HG03025 (cell line): ENCODE data around the gene ABCC3.

Experiments used
- ATAC-seq: cut with Tn5 transposase; IDR thresholded peaks from one replicate; pipeline ENCODE4 v1.9.1; 2021; ENCODE audit warnings: mild to moderate bottlenecking, moderate library complexity; ENCODE audit not compliant: unreplicated experiment, low FRiP score

The ABCC3 gene

DNA sequence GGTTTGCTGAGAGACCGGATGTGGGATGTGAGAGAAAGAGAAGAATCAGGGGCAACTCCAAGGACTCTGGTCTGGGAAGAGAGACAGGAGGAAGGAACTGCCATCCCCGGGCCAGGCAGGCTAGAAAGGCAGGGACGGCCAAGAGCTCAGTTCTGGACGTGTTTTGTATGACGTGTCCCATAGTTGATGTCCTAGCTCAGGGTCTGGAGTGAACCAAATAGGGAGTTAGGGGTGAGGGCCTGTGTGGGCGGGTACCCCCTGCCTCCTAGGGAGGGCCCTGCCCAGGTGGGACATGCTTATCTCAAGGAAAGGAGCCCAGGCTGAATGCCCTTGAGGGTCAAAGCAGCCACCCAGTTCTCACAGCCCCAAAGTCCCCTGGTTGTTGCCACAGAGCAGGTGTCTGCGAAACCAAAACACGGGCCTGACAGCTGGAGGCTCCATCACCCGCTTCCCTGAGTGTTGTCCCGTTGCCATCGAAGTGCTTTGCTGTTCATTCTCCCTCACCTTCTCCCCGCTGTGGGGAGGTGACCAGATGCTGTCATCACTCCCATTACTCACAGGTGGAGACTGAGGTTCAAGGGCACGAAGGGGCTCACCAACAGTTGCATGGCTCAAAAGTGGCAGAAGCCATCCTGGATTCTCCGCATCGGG lies 7.5 kb downstream of the ABCC3 start:
- no peak for ATAC-seq

DNA sequence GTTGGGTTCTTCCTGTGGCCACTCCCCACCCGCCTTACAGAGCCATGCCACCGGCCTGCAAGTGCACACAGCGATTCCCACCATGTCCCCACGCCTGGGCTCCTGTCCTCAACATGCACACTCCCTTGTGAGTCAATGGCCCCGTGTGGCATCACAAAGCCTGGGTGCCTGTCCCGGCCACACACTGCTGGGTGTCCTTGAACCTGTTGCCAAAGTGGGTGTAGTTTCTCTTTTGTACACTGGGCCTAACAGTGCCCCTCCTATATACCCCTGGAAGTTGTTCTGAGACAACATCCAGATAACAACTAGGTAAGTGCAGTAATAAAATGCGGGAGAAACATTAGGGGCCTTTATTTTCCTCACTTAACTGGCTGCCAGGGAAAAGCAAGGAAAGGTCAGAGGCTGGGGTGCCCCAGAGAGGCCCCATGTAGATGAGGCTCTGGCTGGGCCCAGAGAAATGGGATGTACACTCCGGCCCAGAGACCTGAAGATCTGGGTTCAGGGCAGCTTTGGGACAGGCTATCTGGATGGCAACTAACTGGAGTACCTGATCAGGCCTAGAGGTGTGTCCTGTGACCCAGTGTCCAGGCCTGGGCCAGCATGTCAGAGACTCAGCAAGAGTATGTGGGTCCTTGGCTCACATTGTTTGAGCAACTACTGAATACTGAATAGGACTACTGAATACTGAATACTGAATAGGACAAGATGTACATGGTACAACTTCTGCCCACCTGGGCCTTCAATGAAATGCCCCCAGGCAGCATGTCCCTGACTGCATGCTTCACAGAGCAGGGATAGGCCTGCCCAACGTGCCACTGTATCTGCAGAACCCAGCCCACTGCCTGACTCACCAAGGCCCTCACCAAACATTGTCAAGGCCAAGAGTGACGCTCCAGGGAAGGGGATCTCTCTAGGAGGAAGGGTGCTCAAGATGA lies 8.3 kb downstream of the ABCC3 start:
- ATAC-seq, result no peak

DNA sequence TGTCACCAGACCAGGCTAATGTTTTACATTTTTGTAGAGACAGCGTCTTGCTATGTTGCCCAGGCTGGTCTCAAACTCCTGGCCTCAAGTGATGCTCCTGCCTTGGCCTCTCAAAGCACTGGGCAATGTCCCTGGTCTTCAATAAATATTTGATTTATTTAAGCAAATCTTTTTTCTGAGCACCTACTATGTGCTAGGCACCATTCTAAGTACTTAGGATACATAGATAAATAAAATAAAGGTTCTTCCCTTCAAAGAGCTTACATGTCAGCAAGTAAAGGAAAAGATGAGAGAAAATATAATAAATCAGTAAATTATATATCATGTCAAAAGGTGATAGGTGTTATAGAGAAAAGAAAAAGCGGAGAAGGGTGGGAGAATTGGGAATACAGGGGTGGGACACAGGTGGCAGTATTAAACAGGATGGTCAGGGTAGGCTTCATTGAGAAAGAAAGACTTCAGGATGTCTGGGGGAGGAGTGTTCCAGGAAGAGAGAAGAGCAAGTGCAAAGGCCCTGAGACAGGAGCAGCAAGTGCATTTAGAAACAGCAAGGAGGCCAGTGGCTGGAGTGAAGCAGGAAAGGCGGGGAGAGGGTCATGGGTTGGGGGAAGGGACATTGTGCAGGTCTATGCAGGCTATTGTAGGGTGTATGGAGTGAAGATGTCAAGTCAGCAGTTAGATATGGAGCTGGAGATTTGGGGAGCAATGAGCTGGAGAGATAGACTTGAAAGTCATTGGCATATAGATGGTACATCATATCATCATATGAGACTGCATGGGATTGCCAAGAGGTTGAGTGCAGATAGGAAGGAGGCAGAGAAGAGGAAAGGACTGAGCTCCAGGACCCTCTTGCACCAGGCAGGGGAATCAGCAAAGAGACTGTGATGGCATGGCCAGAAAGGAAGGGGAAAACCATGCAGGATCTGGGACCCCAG lies 11.3 kb downstream of the ABCC3 start:
- ATAC-seq, result no peak

DNA sequence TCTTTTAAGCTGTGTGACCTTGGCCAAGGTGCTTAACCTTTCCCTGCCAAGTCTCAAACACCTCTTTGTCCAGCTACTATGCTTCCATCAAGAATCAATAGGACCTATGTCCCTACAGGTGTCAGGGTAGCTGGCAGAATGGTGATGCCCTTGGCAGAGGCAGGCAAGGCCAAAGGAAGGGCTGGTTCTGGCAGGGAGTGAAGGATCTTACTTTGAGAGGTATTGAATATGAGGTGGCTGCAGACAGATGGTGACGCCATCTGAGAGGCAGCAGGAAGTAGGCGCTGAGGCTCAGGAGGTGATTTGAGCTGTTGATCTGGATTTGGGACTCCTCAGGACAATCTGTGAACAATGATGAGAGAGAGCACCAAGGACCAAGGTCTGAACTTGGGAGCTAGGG lies 12.5 kb downstream of the ABCC3 start:
- no peak for ATAC-seq

DNA sequence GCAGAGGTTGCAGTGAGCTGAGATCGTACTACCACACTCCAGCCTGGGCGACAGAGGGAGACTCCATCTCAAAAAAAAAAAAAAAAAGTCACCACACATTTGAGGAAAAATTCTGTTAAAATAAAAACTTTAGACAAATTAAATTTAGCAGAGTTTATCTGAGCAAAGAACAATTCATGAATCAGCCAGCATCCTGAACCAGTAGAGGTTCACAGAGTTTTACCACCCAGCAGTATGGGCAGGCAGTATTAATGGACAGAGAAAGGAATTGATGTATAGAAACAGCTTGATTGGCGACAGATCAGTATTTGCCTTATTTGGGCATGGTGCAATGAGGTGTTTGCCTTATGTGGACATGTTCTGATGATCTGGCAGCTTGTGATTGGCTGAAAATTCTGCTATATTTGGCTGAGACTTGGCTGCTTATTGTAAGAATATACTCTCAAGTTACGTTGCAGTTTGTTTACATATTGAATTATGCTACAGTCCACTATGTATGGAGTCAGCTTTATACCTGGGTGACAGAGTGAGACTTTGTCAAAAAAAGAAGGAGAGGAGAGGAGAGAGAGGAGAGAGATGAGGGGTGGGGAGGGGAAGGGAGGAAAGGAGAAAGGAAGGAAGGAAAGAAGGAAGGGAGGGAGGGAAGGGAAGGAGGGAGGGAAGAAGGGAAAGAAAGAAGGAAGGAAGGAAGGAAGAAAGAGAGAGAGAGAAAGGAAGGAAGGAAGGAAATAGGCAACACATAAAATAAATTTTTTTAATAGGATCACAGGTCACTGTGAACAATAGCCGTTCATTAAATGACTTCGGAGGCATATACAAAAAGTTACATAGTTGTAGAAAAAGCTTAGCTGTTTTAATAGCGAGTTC lies 14.6 kb downstream of the ABCC3 start:
- ATAC-seq, result no peak

DNA sequence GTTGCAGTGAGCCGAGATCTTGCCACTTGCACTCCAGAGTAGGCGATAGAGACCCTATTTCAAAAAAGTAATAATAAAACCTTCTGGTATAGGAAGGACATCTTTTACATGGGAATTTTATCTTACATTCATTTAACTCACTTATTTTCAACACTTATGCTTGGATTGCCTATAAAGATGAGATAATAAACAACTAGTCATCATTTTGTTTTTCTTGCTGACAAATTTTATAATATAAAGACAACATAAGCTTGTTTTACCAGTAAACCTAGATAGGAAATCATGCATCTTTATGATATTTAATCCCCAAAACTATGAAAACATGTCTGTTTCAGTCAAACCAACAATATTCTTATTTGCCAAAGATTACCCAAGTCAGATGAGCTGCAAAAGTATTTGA lies 17.0 kb downstream of the ABCC3 start:
- no peak for ATAC-seq

DNA sequence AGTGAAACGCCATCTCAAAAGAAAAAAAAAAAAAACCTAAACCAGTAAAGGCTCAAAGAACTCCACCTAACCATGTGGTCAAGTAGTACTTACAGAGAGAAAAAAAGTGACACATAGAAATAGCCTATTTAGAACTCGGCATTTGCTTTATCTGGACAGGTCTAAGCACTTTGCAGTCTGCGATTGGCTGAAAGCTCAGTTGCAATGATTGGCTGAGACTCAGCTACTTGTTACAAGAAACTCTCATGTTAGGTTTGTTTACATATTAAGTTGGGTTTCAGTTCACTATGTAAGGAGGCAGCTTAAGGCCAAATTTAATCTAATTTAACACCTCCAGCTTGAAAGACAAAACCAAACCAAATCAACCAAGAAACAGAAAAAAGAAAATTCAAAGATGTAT lies 19.1 kb downstream of the ABCC3 start:
- no peak for ATAC-seq

DNA sequence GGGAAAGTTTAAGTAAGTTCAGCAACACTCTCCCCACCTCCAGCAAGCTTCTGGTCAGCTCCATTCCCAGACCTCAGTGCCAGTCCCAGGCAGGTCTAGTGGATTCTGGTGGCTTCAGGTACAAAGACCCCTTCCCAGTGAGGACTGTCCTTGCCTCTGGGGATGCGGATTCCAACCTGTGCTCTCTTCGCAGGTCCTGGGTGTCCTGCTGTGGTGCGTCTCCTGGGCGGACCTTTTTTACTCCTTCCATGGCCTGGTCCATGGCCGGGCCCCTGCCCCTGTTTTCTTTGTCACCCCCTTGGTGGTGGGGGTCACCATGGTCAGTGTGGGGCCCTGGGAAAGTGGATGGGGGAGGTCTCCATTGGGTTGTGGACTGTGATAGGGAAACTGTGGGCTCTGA lies 21.8 kb downstream of the ABCC3 start:
- no peak for ATAC-seq

DNA sequence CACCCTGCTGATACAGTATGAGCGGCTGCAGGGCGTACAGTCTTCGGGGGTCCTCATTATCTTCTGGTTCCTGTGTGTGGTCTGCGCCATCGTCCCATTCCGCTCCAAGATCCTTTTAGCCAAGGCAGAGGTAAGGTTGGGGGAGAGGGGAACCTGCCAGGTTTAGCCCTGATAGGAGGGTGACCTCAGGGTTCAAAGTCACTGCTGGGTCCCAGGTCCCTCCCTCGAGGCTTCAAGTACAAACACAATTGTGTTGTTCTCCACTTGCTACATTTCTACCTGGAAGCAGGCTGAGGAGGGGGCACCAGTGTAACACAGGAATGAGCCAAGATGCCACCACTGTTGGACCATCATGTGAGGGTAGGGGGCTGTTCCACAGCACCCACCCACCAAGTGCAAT lies 22.4 kb downstream of the ABCC3 start:
- ATAC-seq, result no peak

DNA sequence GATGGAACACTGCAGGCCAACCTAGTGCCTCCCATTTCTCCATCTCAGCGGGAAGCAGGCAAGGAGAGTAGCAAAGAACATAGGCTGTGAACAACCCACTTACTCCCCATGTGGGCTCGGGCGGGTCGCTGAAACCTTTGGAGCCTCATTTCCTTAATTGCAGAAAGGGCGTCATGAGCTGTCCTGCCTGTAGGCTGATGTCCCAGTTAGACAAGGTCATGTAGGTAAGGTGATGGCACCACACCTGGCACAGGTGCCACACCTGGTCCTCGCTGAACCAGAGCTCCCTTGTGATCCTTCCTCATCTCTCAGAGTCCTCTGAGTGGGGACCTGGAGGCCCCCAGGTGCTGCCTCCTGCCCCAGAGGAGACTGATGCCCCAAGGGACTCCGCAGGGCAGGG lies 22.9 kb downstream of the ABCC3 start:
- ATAC-seq, result no peak

DNA sequence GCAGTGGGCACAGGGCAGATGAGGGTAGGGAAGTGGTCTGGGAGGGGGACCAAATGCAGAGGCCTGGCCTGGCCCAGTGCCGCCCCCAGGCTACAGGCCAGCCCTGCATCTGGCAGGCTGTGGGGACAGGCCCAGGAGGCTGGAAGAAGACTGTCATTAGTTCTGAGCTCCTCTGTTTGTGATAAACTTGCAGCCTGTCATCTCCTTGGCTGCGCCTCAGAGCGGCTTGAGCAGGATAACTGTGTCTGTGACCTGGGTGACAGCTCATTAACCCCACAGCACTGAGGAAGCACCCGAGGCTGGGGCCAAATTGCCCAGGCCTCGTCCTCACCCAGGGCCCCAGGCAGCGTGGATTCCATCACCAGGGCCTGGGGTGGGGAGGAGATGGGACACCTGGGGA lies 23.9 kb downstream of the ABCC3 start:
- ATAC-seq, result no peak

DNA sequence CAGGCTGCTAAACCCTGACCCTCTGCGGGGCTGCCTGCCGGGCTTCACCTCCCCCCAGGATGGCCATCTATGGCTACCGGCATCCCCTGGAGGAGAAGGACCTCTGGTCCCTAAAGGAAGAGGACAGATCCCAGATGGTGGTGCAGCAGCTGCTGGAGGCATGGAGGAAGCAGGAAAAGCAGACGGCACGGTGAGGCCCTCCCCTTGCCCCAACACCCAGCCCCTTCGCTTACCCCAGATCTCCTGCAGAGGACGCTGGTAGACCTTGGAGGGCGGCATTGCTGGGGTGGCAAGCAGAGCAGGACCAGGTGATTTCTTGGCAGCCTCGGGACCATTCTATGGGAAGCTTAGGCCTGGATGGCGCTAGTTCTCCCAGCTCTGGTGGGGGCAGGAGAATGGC lies 24.5 kb downstream of the ABCC3 start:
- no peak for ATAC-seq

DNA sequence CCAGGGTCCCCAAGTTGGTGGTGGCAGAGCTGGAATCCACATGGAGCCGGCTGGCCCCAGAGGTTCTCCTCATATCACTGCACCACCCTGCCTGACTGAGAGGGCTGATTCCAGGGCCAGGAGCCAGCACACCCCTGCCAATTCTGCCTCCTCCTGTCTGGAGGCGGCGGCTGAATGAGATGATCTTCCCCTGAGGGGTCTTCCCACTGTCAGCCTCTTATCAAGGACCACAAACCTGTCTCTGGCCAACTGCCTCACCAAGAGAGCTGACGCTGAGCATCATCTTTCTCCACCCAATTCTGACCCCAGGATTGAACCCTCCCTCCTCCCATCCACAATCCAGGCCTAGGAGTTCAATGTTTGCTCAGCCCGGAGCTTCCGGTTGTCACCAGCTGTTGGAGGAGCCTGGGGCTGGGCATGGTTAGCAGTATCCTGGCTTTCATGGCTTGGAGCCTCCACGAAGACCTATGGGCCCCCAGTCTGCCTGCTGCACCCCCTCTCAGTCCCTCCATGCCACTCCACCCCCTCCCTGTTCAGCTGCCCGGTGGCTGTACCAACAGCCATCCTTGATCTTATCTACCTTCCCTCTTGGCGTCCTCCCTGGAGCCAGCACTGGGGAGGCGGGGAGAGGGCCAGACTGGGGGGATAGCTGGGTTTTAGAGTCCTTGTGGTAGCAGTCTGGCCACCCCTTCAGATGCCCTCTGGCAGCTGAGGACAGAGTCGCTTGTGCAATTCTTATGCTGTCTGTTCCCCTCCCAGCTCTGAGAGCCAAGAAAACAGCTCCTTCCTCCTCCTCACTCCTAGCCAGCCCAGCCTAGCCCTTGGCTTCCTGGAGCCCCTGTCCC lies 25.6 kb downstream of the ABCC3 start:
- ATAC-seq, result no peak

DNA sequence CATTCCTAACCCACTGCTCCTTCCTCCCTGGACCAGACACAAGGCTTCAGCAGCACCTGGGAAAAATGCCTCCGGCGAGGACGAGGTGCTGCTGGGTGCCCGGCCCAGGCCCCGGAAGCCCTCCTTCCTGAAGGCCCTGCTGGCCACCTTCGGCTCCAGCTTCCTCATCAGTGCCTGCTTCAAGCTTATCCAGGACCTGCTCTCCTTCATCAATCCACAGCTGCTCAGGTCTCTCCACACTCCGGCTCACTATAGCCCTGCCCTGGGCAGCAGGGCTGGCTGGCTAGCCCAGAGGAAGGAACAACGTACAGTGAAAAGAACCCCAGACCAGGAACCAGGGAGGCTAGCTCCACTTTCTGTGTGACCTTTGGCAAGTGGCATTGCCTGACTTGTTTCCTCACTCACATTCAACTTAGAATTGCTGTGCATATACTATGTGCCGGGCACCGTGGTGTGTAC lies 26.2 kb downstream of the ABCC3 start:
- no peak for ATAC-seq

DNA sequence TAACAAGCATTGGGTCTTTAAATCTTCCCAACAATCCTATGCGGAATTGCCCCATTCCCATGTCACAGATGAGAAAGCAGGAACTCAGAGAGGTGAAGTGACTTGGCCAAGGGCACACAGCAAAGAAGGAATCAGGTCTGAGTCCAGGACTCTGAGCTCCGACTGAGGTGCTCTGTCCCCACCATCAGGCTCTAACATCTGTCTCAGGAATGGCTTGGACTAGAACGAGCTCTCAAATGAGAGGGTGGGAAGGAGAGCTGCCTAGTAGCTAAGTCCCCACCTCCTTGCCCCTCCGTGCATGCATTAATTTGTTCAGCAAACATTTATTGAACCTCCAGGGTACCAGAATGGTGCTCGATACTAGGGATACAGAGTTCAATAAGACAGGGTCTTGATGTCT lies 26.7 kb downstream of the ABCC3 start:
- no peak for ATAC-seq

DNA sequence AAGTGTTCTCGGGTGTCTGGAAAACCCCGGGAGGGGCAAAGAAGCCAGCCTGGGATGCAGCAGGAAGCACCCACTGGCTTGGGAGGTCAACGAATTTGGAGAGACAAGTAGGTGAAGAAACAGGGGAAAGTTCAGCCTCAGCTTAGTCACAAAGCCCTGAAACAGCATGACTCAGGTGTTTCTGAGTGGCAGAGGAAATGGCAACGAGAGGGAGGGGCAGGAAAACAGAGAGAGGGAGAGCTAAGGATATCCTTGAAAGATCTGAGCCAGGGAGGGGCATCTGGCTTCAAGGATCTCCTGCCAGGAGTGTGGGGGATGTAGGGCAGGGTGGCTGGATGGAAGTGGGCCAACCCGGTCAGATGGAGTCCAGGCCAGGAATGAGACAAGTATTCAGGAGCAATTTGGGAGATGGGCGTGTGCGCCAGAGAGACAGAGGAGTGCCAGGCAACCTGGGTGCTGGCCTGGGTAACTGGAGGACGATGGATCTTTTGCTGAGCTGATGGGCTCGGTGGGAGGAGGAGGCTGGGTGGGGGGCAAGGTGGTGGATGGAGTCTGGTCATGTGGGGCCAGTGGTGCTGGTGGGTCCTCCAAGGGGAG lies 27.2 kb downstream of the ABCC3 start:
- ATAC-seq, result no peak

DNA sequence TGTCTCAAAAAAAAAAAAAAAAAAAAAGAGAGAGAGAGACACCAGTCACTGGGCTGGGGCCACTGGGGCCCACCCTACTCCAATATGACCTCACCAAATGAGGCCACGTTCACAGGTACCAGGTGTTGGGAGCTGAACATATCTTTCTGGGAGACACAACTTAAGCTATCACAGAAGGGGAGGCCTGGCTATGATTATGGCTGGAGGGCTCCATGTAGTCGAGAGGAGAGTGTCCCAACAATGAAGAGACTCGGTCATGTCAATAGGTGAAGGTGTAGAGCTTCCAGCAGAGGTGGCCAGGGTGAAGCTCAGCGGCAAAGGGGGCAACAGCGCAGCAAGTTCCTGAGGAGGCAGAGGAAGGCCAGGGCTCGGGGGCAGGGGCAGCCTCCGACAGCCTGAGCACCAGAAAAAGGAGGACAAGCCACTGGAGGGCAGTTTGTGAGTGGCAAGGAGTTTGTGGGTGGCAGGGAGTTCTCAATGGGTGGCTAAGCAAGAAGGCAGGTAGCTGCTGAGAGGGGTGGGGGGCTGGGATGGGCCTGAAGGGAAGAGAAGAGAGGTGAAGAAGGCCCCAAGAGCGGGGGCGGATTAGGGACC lies 28.0 kb downstream of the ABCC3 start:
- no peak for ATAC-seq

DNA sequence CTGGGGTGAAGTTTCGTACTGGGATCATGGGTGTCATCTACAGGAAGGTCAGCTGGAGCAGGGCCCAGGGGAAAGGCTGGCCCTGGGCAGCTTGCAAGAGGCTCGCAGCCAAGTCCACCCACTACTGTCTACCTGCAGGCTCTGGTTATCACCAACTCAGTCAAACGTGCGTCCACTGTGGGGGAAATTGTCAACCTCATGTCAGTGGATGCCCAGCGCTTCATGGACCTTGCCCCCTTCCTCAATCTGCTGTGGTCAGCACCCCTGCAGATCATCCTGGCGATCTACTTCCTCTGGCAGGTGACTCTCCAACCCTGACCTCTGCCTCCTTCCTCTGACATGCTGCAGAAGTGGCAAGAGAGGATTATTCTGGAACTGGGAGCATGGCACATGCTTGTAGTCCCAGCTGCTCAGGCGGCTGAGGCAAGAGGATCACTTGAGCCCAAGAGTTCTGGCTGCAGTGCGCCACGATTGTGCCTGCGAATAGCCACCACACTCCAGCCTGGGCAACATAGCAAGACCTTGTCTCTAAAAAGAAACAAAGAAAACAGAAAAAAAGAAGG lies 29.2 kb downstream of the ABCC3 start:
- ATAC-seq, result no peak
